HG03575 (cell line): ENCODE measurements around the gene ODF4.

Experiments used
- ATAC-seq: cut with Tn5 transposase; IDR thresholded peaks from one replicate; pipeline ENCODE4 v1.9.1; 2021; ENCODE audit not compliant: unreplicated experiment, insufficient number of reproducible peaks, low FRiP score; ENCODE audit errors: extremely low read depth

The ODF4 gene, protein sequence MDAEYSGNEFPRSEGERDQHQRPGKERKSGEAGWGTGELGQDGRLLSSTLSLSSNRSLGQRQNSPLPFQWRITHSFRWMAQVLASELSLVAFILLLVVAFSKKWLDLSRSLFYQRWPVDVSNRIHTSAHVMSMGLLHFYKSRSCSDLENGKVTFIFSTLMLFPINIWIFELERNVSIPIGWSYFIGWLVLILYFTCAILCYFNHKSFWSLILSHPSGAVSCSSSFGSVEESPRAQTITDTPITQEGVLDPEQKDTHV

DNA sequence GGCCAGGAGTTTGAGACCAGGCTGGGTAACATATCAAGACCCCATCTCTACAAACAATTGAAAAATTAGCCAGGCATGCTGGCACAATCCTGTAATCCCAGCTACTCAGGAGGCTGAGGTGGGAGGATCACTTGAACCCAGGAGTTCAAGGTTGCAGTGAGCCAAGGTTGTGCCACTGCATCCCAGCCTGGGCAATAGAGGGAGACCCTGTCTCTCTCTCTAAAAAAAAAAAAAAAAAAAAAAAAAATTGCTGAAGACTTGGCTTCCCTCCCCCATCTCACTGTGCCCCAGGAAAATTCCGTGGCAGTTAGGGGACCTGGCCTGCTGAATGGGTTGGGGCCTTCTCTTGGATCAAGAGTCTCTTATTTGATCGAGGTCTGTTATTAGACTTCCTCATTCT lies at the start of gene ODF4:
TSS of gene ODF4 (plus strand) at position 301 of the 400 bp plus-strand sequence. CDS start 212 bp downstream, outside the sequence.
- no peak for ATAC-seq

DNA sequence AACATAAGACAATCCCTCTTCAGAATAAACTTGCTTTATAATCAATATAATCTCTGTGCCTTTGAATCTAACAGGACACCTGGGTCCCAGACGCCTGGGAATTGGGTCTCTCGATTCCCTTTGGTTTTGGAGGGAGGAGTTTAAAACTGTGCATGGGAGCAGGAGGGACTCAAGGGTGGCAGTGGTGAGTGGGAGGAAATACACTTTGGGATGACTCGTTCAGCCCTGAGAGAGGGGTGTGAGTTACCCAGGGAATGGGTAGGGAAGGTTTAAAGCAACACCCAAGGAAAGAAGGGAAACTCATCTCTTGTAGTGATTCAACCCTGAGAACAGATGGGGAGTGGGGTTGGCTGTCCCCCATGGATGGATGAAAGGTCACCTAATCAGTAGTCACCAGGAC lies 49.6 kb upstream of the ODF4 start:
- no peak for ATAC-seq

GRCh38 chr17:8292639-8293395 lies 46.8 kb upstream of the ODF4 start:
- no peak for ATAC-seq

DNA sequence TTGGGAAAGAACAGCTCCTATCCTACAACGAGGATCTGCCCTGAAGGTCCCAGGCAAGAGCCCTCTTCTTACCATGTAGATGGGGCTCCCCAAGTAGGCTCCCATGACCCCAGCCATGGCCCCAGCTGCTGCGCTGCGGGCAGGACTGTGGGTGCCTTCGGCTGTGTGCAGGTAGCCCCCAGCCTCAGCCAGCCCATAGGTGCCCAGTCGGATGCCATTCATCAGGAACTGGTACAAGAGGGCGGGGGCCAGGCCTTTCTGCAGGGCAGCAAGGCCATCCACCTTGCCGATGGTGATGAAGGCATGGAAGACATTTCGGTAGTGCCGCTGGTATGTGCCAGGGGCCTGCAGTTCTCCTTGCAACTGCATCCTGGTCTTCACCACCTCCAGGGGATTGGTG lies 45.3 kb upstream of the ODF4 start:
- no peak for ATAC-seq

GRCh38 chr17:8294814-8295316 lies 44.8 kb upstream of the ODF4 start:
- no peak for ATAC-seq

- ATAC-seq: no peak
Observed at GRCh38 chr17:8300226-8300625, 39.4 kb upstream of the ODF4 start.

- ATAC-seq: no peak
Observed at GRCh38 chr17:8300627-8301242, 38.9 kb upstream of the ODF4 start.

GRCh38 chr17:8310601-8311123 lies 29.0 kb upstream of the ODF4 start:
- no peak for ATAC-seq

GRCh38 chr17:8311131-8311790 lies 28.4 kb upstream of the ODF4 start:
- ATAC-seq: no peak

DNA sequence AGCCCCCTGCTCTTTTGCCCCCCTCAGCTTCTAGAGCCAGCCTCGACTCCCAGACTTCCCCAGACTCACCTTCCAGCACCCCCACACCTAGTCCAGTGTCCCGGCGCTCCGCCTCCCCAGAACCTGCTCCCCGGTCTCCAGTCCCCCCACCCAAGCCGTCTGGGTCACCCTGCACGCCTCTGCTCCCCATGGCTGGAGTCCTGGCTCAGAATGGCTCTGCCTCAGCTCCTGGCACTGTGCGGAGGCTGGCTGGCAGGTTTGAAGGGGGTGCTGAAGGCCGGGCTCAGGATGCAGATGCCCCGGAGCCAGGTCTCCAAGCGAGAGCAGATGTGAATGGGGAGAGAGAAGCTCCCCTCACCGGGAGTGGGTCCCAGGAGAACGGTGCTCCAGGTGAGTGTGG lies 27.4 kb upstream of the ODF4 start:
- no peak for ATAC-seq

- ATAC-seq: no peak
Observed at GRCh38 chr17:8312726-8313600, 26.7 kb upstream of the ODF4 start.

DNA sequence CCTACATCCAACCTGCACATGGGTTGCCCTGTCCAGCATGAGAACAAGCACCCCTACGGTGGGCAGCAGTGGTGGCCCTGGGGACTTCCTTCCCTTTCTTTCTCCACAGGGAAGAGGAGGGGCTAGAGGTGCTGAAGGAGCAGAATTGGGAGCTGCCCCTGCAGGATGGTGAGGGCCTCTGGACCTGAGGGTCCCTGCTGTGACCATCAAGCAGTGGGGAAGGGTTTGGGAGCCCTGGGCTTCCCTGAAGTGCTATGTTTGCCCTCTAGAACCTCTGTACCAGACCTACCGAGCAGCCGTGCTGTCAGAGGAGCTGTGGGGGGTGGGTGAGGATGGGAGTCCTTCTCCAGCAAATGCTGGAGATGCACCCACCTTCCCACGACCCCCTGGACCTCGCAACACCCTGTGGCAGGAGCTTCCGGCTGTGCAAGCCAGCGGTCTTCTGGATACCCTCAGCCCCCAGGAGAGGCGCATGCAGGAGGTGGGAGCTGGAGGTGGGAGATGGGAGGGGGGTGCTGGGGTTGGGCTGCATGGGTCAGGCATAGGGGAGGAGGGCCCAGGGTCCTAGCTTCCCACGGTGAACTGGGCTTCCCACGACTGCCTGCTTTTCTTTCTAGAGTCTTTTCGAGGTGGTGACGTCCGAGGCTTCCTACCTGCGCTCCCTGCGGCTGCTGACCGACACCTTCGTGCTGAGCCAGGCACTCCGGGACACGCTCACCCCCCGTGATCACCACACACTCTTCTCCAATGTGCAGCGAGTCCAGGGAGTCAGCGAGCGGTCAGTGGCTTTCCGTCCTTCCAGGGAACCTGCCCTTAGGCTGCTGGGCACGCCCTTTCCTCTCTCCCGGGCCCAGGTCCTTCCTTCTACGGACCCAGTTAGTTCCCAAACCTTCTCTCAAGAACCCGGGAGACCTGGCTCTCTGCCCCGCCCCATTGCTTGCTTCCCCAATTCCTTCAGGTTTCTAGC lies 24.6 kb upstream of the ODF4 start:
- no peak for ATAC-seq

DNA sequence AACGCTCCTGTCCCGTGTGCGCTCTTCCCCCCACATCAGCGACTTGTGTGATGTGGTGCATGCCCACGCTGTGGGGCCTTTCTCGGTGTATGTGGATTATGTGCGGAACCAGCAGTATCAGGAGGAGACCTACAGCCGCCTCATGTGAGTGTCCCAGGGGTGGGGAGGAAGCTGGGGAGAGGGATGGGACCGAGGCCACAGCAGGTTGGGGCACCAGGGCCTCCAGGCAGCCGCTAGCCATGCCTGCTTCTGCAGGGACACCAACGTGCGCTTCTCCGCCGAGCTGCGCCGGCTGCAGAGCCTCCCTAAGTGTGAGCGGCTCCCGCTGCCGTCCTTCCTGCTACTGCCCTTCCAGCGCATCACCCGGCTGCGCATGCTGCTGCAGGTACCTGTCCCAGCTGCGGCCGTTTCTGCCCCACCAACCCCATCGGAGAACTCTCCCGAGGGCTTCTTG lies 23.8 kb upstream of the ODF4 start:
- ATAC-seq: no peak

GRCh38 chr17:8318010-8318935 lies 21.4 kb upstream of the ODF4 start:
- ATAC-seq: no peak

DNA sequence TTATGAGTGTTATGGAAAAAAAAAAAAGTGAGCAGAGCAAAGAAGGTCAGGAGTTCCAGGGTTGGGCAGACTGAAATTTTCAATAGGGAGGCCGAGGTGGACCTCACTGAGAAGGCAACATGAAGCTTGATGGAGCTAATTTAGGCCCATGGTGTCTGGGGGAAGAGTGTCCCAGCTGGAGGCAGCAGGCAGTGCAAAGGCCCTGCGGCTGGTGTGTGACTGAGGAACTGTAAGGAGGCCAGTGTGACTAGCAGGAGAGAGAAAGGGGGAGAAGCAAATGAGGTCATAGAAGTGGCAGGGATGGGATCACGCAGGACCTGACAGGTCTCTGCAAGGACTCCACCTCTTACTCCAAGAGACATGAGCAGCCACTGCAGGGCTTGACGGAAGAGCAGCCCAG lies 19.4 kb upstream of the ODF4 start:
- ATAC-seq: no peak

- ATAC-seq: no peak
Observed at GRCh38 chr17:8320990-8321389, 18.6 kb upstream of the ODF4 start.
